HEK293 (cell line): Measurements from ENCODE around the gene CAV1.

Experiments
- CTCF ChIA-PET: fragments of 350-600 bp; formaldehyde crosslinking; extraction: SDS; loops from one replicate; lab custom pipeline; 2021; ENCODE audit warnings: antibody characterized with exemption; lab: Yijun Ruan, JAX
- POLR2A ChIA-PET: fragments of 300-600 bp; formaldehyde crosslinking; extraction: SDS; loops from one replicate; lab custom pipeline; 2020; ENCODE audit warnings: antibody characterized with exemption, inconsistent platforms; lab: Yijun Ruan, JAX
- H3K27ac ChIP-seq: fragments of 200-500 bp; sonication (Bioruptor generic); 2 replicates; pipeline ENCODE4 v1.5.1; 2014; ENCODE audit warnings: low read depth, low read length, control low read depth, inconsistent platforms; ENCODE audit errors: extremely low read depth
- H3K36me3 ChIP-seq, 2 experiments: fragments of 200-500 bp in 1 of 2; sonication (Bioruptor generic) in 1 of 2; 1 replicate in 1 of 2; 2 replicates in 1 of 2; pipeline ENCODE4 v1.5.1; 2014 to 2017; ENCODE audit warnings: inconsistent platforms in 2 of 2, low read length in 2 of 2; ENCODE audit not compliant: control insufficient read depth in 2 of 2, insufficient read depth in 1 of 2
- H3K4me1 ChIP-seq: fragments of 200-500 bp; sonication (Bioruptor generic); 2 replicates; pipeline ENCODE4 v1.5.1; 2014; ENCODE audit warnings: mild to moderate bottlenecking, low read length, inconsistent platforms; ENCODE audit not compliant: control insufficient read depth, insufficient read depth
- H3K4me3 ChIP-seq: 2 replicates; pipeline ENCODE4 v1.5.1; 2011; ENCODE audit warnings: low read depth, mild to moderate bottlenecking, control low read depth, low read length, moderate library complexity
- H3K9me3 ChIP-seq: fragments of 200-500 bp; sonication (Bioruptor generic); 2 replicates; pipeline ENCODE4 v1.5.1; 2014; ENCODE audit warnings: low read depth, low read length, inconsistent platforms; ENCODE audit not compliant: control insufficient read depth, insufficient read depth
- ZNF146 ChIP-seq: fragments of 450-650 bp; formaldehyde crosslinking; IDR thresholded peaks from 2 replicates; pipeline ENCODE4 v1.5.1; 2016; ENCODE audit warnings: missing biosample characterization, missing genetic modification characterization
- ZNF596 ChIP-seq: fragments of 450-650 bp; IDR thresholded peaks from 2 replicates; pipeline ENCODE4 v1.5.0; 2018; ENCODE audit warnings: missing biosample characterization, mild to moderate bottlenecking, missing genetic modification characterization, moderate library complexity
- ZNF624 ChIP-seq: fragments of 450-650 bp; formaldehyde crosslinking; IDR thresholded peaks from 2 replicates; pipeline ENCODE4 v1.5.1; 2017; ENCODE audit warnings: missing biosample characterization, missing genetic modification characterization
- TF ChIP-seq, protein P1 (sequence below): fragments of 450-650 bp; formaldehyde crosslinking; IDR thresholded peaks from 2 replicates; pipeline ENCODE4 v1.5.1; 2016; ENCODE audit warnings: missing biosample characterization, missing genetic modification characterization
- TF ChIP-seq, protein P2 (sequence below): fragments of 450-650 bp; formaldehyde crosslinking; IDR thresholded peaks from 2 replicates; pipeline ENCODE4 v1.5.1; 2016; ENCODE audit warnings: missing biosample characterization, missing genetic modification characterization
- TF ChIP-seq, protein P3 (sequence below): fragments of 450-650 bp; formaldehyde crosslinking; IDR thresholded peaks from 2 replicates; pipeline ENCODE4 v1.5.1; 2017; ENCODE audit warnings: missing biosample characterization, missing genetic modification characterization

Gene CAV1

DNA sequence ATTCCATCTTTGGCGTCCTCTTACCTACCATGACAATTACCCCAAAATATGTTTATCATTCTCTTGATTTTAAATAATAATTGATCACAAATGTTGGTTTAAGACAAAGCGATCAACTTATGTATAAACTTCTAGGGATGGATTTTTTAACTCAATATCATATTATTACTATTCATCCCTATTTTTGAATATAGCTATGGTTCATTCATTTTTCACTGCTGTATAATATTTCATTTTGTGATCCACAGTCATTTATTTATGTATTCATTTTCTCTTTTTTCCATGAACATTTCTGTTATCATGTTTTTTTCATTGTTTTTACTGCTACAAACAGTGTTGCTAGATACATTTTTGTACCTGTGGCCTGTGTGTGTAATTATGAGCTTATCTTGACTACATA lies 85.9 kb downstream of the CAV1 start:
- TF ChIP-seq, protein P1, sequence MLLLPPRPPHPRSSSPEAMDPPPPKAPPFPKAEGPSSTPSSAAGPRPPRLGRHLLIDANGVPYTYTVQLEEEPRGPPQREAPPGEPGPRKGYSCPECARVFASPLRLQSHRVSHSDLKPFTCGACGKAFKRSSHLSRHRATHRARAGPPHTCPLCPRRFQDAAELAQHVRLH (tag by site-specific recombination), result peak; percentile 41; the same call in 1 of the 2 replicates
- TF ChIP-seq ZNF596 (tag by site-specific recombination) (no peak), ZNF624 (tag by site-specific recombination) (no peak), ZNF146 (tag by site-specific recombination) (peak; percentile 85)
- TF ChIP-seq, protein P2, sequence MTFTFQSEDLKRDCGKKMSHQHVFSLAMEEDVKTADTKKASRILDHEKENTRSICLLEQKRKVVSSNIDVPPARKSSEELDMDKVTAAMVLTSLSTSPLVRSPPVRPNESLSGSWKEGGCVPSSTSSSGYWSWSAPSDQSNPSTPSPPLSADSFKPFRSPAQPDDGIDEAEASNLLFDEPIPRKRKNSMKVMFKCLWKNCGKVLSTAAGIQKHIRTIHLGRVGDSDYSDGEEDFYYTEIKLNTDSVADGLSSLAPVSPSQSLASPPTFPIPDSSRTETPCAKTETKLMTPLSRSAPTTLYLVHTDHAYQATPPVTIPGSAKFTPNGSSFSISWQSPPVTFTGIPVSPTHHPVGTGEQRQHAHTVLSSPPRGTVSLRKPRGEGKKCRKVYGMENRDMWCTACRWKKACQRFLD (tag by site-specific recombination), result no peak
- TF ChIP-seq, protein P3, sequence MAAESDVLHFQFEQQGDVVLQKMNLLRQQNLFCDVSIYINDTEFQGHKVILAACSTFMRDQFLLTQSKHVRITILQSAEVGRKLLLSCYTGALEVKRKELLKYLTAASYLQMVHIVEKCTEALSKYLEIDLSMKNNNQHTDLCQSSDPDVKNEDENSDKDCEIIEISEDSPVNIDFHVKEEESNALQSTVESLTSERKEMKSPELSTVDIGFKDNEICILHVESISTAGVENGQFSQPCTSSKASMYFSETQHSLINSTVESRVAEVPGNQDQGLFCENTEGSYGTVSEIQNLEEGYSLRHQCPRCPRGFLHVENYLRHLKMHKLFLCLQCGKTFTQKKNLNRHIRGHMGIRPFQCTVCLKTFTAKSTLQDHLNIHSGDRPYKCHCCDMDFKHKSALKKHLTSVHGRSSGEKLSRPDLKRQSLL (tag by site-specific recombination), result no peak
- no peaks in the 10 kb centered on the region for H3K36me3 ChIP-seq
- H3K9me3 ChIP-seq, result no peaks in the 10 kb centered on the region
- POLR2A ChIA-PET, result no interaction called here
- CTCF ChIA-PET, result interaction anchor here (1.3 kb wide), 1 partner anchor 199 kb away, joined by 4 read pairs; no protein-coding TSS in a partner anchor
- H3K4me1 ChIP-seq, result peaks cover 4% of the 10 kb centered on the region; the same call in 1 of the 2 replicates
- no peak overlapping the region for H3K27ac ChIP-seq
- no peak overlapping the region for H3K4me3 ChIP-seq
